Sigmoid colon (tissue), 7 donors: ENCODE data around the gene SLC22A5. TPM values are rescaled to one million over a fixed set of nuclear protein-coding genes. Genes with fewer than 3 reads are reported as not detected.
A peak's percentile ranks its signal among the peaks of the same experiment; 100 is the strongest.
"Not testable (repeated sequence)": the region's sequence is repeated elsewhere in the genome, so short reads cannot be mapped to it uniquely, and the experiment has no call there.

Experiments
- DNase-seq: peaks from one replicate; pipeline ENCODE4 v3.0.0-alpha.2; 2019
- H3K27ac ChIP-seq, 4 donors: fragments of 200-600 bp; sonication (generic); one replicate each; pipeline ENCODE4 v1.5.1; 2016 to 2019; ENCODE audit warnings: mild to moderate bottlenecking in 1 of 4
- H3K27me3 ChIP-seq, 3 donors: fragments of 200-600 bp; sonication (generic); one replicate each; pipeline ENCODE4 v1.5.1; 2019; ENCODE audit warnings: mild to moderate bottlenecking in 1 of 3
- H3K36me3 ChIP-seq, 4 donors: fragments of 200-600 bp; sonication (generic); one replicate each; pipeline ENCODE4 v1.5.1; 2016 to 2019
- H3K4me1 ChIP-seq, 4 donors: fragments of 200-600 bp; sonication (generic); one replicate each; pipeline ENCODE4 v1.5.1; 2017 to 2019
- H3K4me3 ChIP-seq, 4 donors: fragments of 200-600 bp; sonication (generic); one replicate each; pipeline ENCODE4 v1.5.1; 2017 to 2019; ENCODE audit warnings: mild to moderate bottlenecking in 2 of 4, moderate library complexity in 1 of 4
- H3K9me3 ChIP-seq, 4 donors: fragments of 200-600 bp in 3 of 4; sonication (generic) in 3 of 4; one replicate each; pipeline versions ENCODE4 v1.5.1 to v1.6.1; 2013 to 2019
- CTCF ChIP-seq, 4 experiments: fragments of 450-650 bp in 3 of 4; fragments of 200-600 bp in 1 of 4; IDR thresholded peaks; one replicate each; pipeline ENCODE4 v1.5.1; 2016 to 2019; ENCODE audit warnings: antibody characterized with exemption in 4 of 4, mild to moderate bottlenecking in 3 of 4, moderate library complexity in 2 of 4
- EP300 ChIP-seq, 4 donors: sonication (generic); formaldehyde crosslinking; IDR thresholded peaks; one replicate each; pipeline ENCODE4 v1.6.1; 2017; ENCODE audit warnings: antibody characterized with exemption in 4 of 4
- POLR2A ChIP-seq, 2 donors: fragments of 450-650 bp; IDR thresholded peaks; one replicate each; pipeline ENCODE4 v1.6.1; 2016; ENCODE audit warnings: antibody characterized with exemption in 2 of 2, mild to moderate bottlenecking in 2 of 2, moderate library complexity in 2 of 2
- POLR2AphosphoS5 ChIP-seq, 4 donors: sonication (generic); formaldehyde crosslinking; IDR thresholded peaks; one replicate each; pipeline ENCODE4 v1.6.1; 2017; ENCODE audit warnings: antibody characterized with exemption in 4 of 4
- WGBS, 2 donors: extraction: QIAGEN DNeasy Blood & Tissue Kit; methylation state at CpG; one replicate each; pipeline ENCODE4 v1.1.7; 2013; 5-methylcytosine and 5-hydroxymethylcytosine counted together
- intact Hi-C: fragments of 100-400 bp; cut with DNase I; formaldehyde crosslinking; loops from one replicate; pipeline ENCODE4 v1.15.1; 2023
- polyA plus RNA-seq, 3 donors: library from polyadenylated mRNA; stranded (reverse); fragments of 200-250 nt; gene quantifications; one replicate each; pipeline ENCODE4 v1.2.3, GENCODE V29; 2013
- small RNA-seq, 3 donors: library from RNA; depleted of rRNA; stranded (forward); fragments of <200 nt; gene quantifications; one replicate each; pipeline ENCODE3, GENCODE V24; 2016
- total RNA-seq, 4 donors: library from RNA; depleted of rRNA; stranded (reverse); fragments of >200 nt; gene quantifications; one replicate each; pipeline ENCODE4 v1.1.0, GENCODE V29; 2016
- donor health status: healthy with polysubstance abuse.
- donor health status: Bipolar disorder and iron deficiency.
- donor health status: healthy.

SLC22A5 gene
- total and polyA plus RNA-seq, 7 donors = 3.6 to 11.9 (median 7.2) TPM

GRCh38 chr5:132437604-132438266 lies 68.2 kb downstream of the SLC22A5 start:
- Histone ChIP-seq H3K27me3 (no peaks in the 10 kb centered on the region), H3K9me3 (no peaks in the 10 kb centered on the region), H3K36me3 (no peaks in the 10 kb centered on the region), H3K27ac (peak overlapping the region; percentile 77 to 87 (median 80)), H3K4me3 (no peak overlapping the region), H3K4me1 (peaks cover 0 to 98% (median 86%) of the 10 kb centered on the region in 4 donors)
- 30 to 55% methylated on average over 3 of the region's 3 CpGs for WGBS, 2 donors
- peak in 1 of 4 donors; percentile 64 for TF ChIP-seq POLR2AphosphoS5 (IDR thresholded peaks at IDR 0.05)
- TF ChIP-seq EP300 (IDR thresholded peaks at IDR 0.05) = no peak
- intact Hi-C loops = loop anchor here (2.0 to 5.0 kb wide), 2 partner anchors 15 to 35 kb away; no protein-coding TSS in a partner anchor
- peak; percentile 95 for DNase-seq

- H3K36me3 ChIP-seq, H3K9me3 ChIP-seq, H3K4me3 ChIP-seq, DNase-seq, H3K27me3 ChIP-seq: not testable (repeated sequence)
- Histone ChIP-seq H3K4me1 (peaks cover 0 to 95% (median 83%) of the 10 kb centered on the region in 4 donors), H3K27ac (peak overlapping the region; percentile 77 to 87 (median 80))
- intact Hi-C loops = loop anchor here (5.0 kb wide), 1 partner anchor 34 kb away; no protein-coding TSS in a partner anchor
- WGBS, 2 donors = 93 to 97% methylated on average over 3 of the region's 3 CpGs
Measured at GRCh38 chr5:132438267-132438645, 68.7 kb downstream of the SLC22A5 start.

- Histone ChIP-seq H3K27me3 (no peaks in the 10 kb centered on the region), H3K4me1 (peaks cover 0 to 91% (median 84%) of the 10 kb centered on the region in 4 donors), H3K36me3 (no peaks in the 10 kb centered on the region), H3K4me3 (no peak overlapping the region), H3K27ac (peak overlapping the region; percentile 77 to 87 (median 80)), H3K9me3 (no peaks in the 10 kb centered on the region)
- 77 to 85% methylated on average over 4 of the region's 4 CpGs for WGBS, 2 donors
- no peak for DNase-seq
- TF ChIP-seq POLR2A (IDR thresholded peaks at IDR 0.05) = no peak
- TF ChIP-seq POLR2AphosphoS5 (IDR thresholded peaks at IDR 0.05) = no peak
- TF ChIP-seq CTCF (IDR thresholded peaks at IDR 0.05) = no peak
- TF ChIP-seq EP300 (IDR thresholded peaks at IDR 0.05) = no peak
- intact Hi-C loops = loop anchor here (5.0 kb wide), 1 partner anchor 33 kb away; no protein-coding TSS in a partner anchor
Measured at GRCh38 chr5:132438917-132439316, 69.4 kb downstream of the SLC22A5 start.

GRCh38 chr5:132439521-132440089 lies 70.1 kb downstream of the SLC22A5 start:
- Histone ChIP-seq H3K27ac (peak overlapping the region; percentile 77 to 87 (median 80)), H3K27me3 (no peaks in the 10 kb centered on the region), H3K36me3 (no peaks in the 10 kb centered on the region), H3K9me3 (no peaks in the 10 kb centered on the region), H3K4me3 (no peak overlapping the region), H3K4me1 (peaks cover 0 to 90% (median 81%) of the 10 kb centered on the region in 4 donors)
- 58 to 82% methylated on average over 7 of the region's 7 CpGs for WGBS, 2 donors
- TF ChIP-seq CTCF (IDR thresholded peaks at IDR 0.05) (no peak), POLR2A (IDR thresholded peaks at IDR 0.05) (no peak), POLR2AphosphoS5 (IDR thresholded peaks at IDR 0.05) (peak; percentile 38 to 69 (median 58)), EP300 (IDR thresholded peaks at IDR 0.05) (no peak)
- peak; percentile 94 for DNase-seq
- intact Hi-C loops = loop anchor here (5.0 kb wide), 1 partner anchor 33 kb away; no protein-coding TSS in a partner anchor

- H3K27me3 ChIP-seq = no peaks in the 10 kb centered on the region
- peaks cover 0 to 75% (median 64%) of the 10 kb centered on the region in 4 donors for H3K4me1 ChIP-seq
- intact Hi-C loops = no loop called here
- no peak overlapping the region for H3K4me3 ChIP-seq
- TF ChIP-seq CTCF (IDR thresholded peaks at IDR 0.05) = no peak
- no peak for TF ChIP-seq POLR2AphosphoS5 (IDR thresholded peaks at IDR 0.05)
- TF ChIP-seq EP300 (IDR thresholded peaks at IDR 0.05) = no peak
- TF ChIP-seq POLR2A (IDR thresholded peaks at IDR 0.05) = no peak
- 73 to 88% methylated on average over 7 of the region's 7 CpGs for WGBS, 2 donors
- H3K27ac ChIP-seq = peak overlapping the region in 1 of 4 donors; percentile 71
- H3K9me3 ChIP-seq = no peaks in the 10 kb centered on the region
- no peaks in the 10 kb centered on the region for H3K36me3 ChIP-seq
- no peak for DNase-seq
Measured at GRCh38 chr5:132444061-132444460, 74.6 kb downstream of the SLC22A5 start.

Small RNAs within 50 kb of the gene (small RNA-seq; reads per million reads assigned to genes)
- gene MIR3936 = 0 reads per million in 3 donors

Other genes with a start within 250 kb of the SLC22A5 start
- 10 to 100 TPM; 23.9 to 35.2 (median 28.9) TPM for gene P4HA2, start 141.9 kb upstream of the SLC22A5 start, total RNA-seq
- 10 to 100 TPM in 2 of 3 donors, 1 to 10 TPM in 1; 4.2 to 24.8 (median 12.5) TPM for gene P4HA2, start 141.9 kb upstream of the SLC22A5 start, polyA plus RNA-seq
- gene PDLIM4, start 112.0 kb upstream of the SLC22A5 start, total RNA-seq = 100 to 1,000 TPM in 2 of 4 donors, 10 to 100 TPM in 2; 38.2 to 133 (median 90.1) TPM
- 10 to 100 TPM in 2 of 3 donors, 1 to 10 TPM in 1; 2.1 to 16.5 (median 11.4) TPM for gene PDLIM4, start 112.0 kb upstream of the SLC22A5 start, polyA plus RNA-seq
- gene SLC22A4, start 75.3 kb upstream of the SLC22A5 start, total RNA-seq = 1 to 10 TPM in 2 of 4 donors, under 1 TPM in 2; 0.49 to 3.4 (median 0.95) TPM
- 1 to 10 TPM in 1 of 3 donors, under 1 TPM in 2; 0.58 to 1.2 (median 0.69) TPM for gene SLC22A4, start 75.3 kb upstream of the SLC22A5 start, polyA plus RNA-seq
- gene IRF1, start 121.1 kb downstream of the SLC22A5 start, total RNA-seq = 100 to 1,000 TPM in 1 of 4 donors, 10 to 100 TPM in 3; 15.3 to 124 (median 22.7) TPM
- 100 to 1,000 TPM in 1 of 3 donors, 10 to 100 TPM in 2; 37.2 to 169 (median 70.5) TPM for gene IRF1, start 121.1 kb downstream of the SLC22A5 start, polyA plus RNA-seq
- not detected for gene IL5, start 173.8 kb downstream of the SLC22A5 start, total RNA-seq
- gene IL5, start 173.8 kb downstream of the SLC22A5 start, polyA plus RNA-seq = not detected
- 10 to 100 TPM; 20.0 to 34.6 (median 29.3) TPM for gene RAD50, start 187.3 kb downstream of the SLC22A5 start, total RNA-seq
- 10 to 100 TPM in 1 of 3 donors, 1 to 10 TPM in 2; 6.0 to 11.4 (median 8.1) TPM for gene RAD50, start 187.3 kb downstream of the SLC22A5 start, polyA plus RNA-seq